Measurements from ENCODE around the gene TRHDE.

TRHDE gene

GRCh38 chr12:72297666-72298065 lies 25.5 kb downstream of the TRHDE start:
- no peak overlapping the region for H3K4me2 ChIP-seq
- H3K9me3 ChIP-seq (replicated peaks in 1 of 11): no peaks in the 10 kb centered on the region
- no peak overlapping the region for H3K9ac ChIP-seq
- TF ChIP-seq Cebpa-rat (IDR thresholded peaks at IDR 0.05): no peak
- no peak overlapping the region for H3K4me3 ChIP-seq
- H3K4me1 ChIP-seq: no peaks in the 10 kb centered on the region
- H3K27me3 ChIP-seq: no peaks in the 10 kb centered on the region
- H4K20me1 ChIP-seq: no peaks in the 10 kb centered on the region
- no peaks in the 10 kb centered on the region for H3K36me3 ChIP-seq
- H3K27ac ChIP-seq: no peak overlapping the region

- H3K4me1 ChIP-seq: no peaks in the 10 kb centered on the region
- H3K27ac ChIP-seq: no peak overlapping the region
- H3K36me3 ChIP-seq: no peaks in the 10 kb centered on the region
- no peaks in the 10 kb centered on the region for H4K20me1 ChIP-seq
- no peak overlapping the region for H3K4me2 ChIP-seq
- H3K9ac ChIP-seq: no peak overlapping the region
- H3K27me3 ChIP-seq: no peaks in the 10 kb centered on the region
- no peak overlapping the region for H3K4me3 ChIP-seq
- TF ChIP-seq Cebpa-rat (IDR thresholded peaks at IDR 0.05): no peak
- no peaks in the 10 kb centered on the region for H3K9me3 ChIP-seq (replicated peaks in 1 of 11)
These were observed 28.6 kb downstream of the TRHDE start for GRCh38 chr12:72300728-72301127.

GRCh38 chr12:72304751-72305150 lies 32.6 kb downstream of the TRHDE start:
- Histone ChIP-seq H4K20me1 (no peaks in the 10 kb centered on the region), H3K4me2 (no peak overlapping the region), H3K4me3 (no peak overlapping the region), H3K9ac (no peak overlapping the region), H3K27me3 (no peaks in the 10 kb centered on the region), H3K9me3 (replicated peaks in 1 of 11) (no peaks in the 10 kb centered on the region), H3K27ac (no peak overlapping the region), H3K36me3 (no peaks in the 10 kb centered on the region), H3K4me1 (no peaks in the 10 kb centered on the region)
- no peak for TF ChIP-seq Cebpa-rat (IDR thresholded peaks at IDR 0.05)

- no peaks in the 10 kb centered on the region for H3K4me1 ChIP-seq
- H3K4me3 ChIP-seq: no peak overlapping the region
- TF ChIP-seq Cebpa-rat (IDR thresholded peaks at IDR 0.05): no peak
- H3K9ac ChIP-seq: no peak overlapping the region
- H4K20me1 ChIP-seq: no peaks in the 10 kb centered on the region
- H3K4me2 ChIP-seq: no peak overlapping the region
- H3K36me3 ChIP-seq: no peaks in the 10 kb centered on the region
- no peaks in the 10 kb centered on the region for H3K9me3 ChIP-seq (replicated peaks in 1 of 11)
- no peak overlapping the region for H3K27ac ChIP-seq
- no peaks in the 10 kb centered on the region for H3K27me3 ChIP-seq
These were observed 35.1 kb downstream of the TRHDE start for GRCh38 chr12:72307229-72307628.

- no peak overlapping the region for H3K27ac ChIP-seq
- TF ChIP-seq Cebpa-rat (IDR thresholded peaks at IDR 0.05): no peak
- H3K36me3 ChIP-seq: no peaks in the 10 kb centered on the region
- no peak overlapping the region for H3K9ac ChIP-seq
- H3K4me1 ChIP-seq: no peaks in the 10 kb centered on the region
- H3K27me3 ChIP-seq: no peaks in the 10 kb centered on the region
- no peaks in the 10 kb centered on the region for H3K9me3 ChIP-seq (replicated peaks in 1 of 11)
- H3K4me2 ChIP-seq: no peak overlapping the region
- H4K20me1 ChIP-seq: no peaks in the 10 kb centered on the region
- no peak overlapping the region for H3K4me3 ChIP-seq
These were observed 39.8 kb downstream of the TRHDE start for GRCh38 chr12:72311946-72312345.

GRCh38 chr12:72313806-72314205 lies 41.6 kb downstream of the TRHDE start:
- Histone ChIP-seq H3K4me3 (no peak overlapping the region), H3K36me3 (no peaks in the 10 kb centered on the region), H3K4me1 (no peaks in the 10 kb centered on the region), H3K9ac (no peak overlapping the region), H3K9me3 (replicated peaks in 1 of 11) (no peaks in the 10 kb centered on the region), H3K4me2 (no peak overlapping the region), H4K20me1 (no peaks in the 10 kb centered on the region), H3K27ac (no peak overlapping the region), H3K27me3 (no peaks in the 10 kb centered on the region)
- TF ChIP-seq Cebpa-rat (IDR thresholded peaks at IDR 0.05): no peak

GRCh38 chr12:72315858-72316257 lies 43.7 kb downstream of the TRHDE start:
- Histone ChIP-seq H3K36me3 (no peaks in the 10 kb centered on the region), H3K4me3 (no peak overlapping the region), H3K9ac (no peak overlapping the region), H3K4me1 (no peaks in the 10 kb centered on the region), H3K27ac (no peak overlapping the region), H3K9me3 (replicated peaks in 1 of 11) (no peaks in the 10 kb centered on the region), H4K20me1 (no peaks in the 10 kb centered on the region), H3K4me2 (no peak overlapping the region), H3K27me3 (no peaks in the 10 kb centered on the region)
- TF ChIP-seq Cebpa-rat (IDR thresholded peaks at IDR 0.05): no peak

GRCh38 chr12:72318341-72318740 lies 46.2 kb downstream of the TRHDE start:
- no peaks in the 10 kb centered on the region for H3K9me3 ChIP-seq (replicated peaks in 1 of 11)

GRCh38 chr12:72323881-72324280 lies 51.7 kb downstream of the TRHDE start:
- H3K4me2 ChIP-seq: no peak overlapping the region
- no peaks in the 10 kb centered on the region for H3K27me3 ChIP-seq
- no peak overlapping the region for H3K27ac ChIP-seq
- no peaks in the 10 kb centered on the region for H3K36me3 ChIP-seq
- H3K4me1 ChIP-seq: no peaks in the 10 kb centered on the region
- TF ChIP-seq Cebpa-rat (IDR thresholded peaks at IDR 0.05): no peak
- no peaks in the 10 kb centered on the region for H3K9me3 ChIP-seq (replicated peaks in 1 of 11)
- H4K20me1 ChIP-seq: no peaks in the 10 kb centered on the region
- no peak overlapping the region for H3K4me3 ChIP-seq
- no peak overlapping the region for H3K9ac ChIP-seq

More at GRCh38 chr12:72318341-72318740, 46.2 kb downstream of the TRHDE start:
- no peak overlapping the region for H3K9ac ChIP-seq
- no peaks in the 10 kb centered on the region for H3K36me3 ChIP-seq
- no peak overlapping the region for H3K4me3 ChIP-seq
- TF ChIP-seq Cebpa-rat (IDR thresholded peaks at IDR 0.05): no peak
- H4K20me1 ChIP-seq: no peaks in the 10 kb centered on the region
- no peaks in the 10 kb centered on the region for H3K4me1 ChIP-seq
- H3K27ac ChIP-seq: no peak overlapping the region
- no peak overlapping the region for H3K4me2 ChIP-seq
- no peaks in the 10 kb centered on the region for H3K27me3 ChIP-seq

- H4K20me1 ChIP-seq: no peaks in the 10 kb centered on the region
- no peaks in the 10 kb centered on the region for H3K27me3 ChIP-seq
- H3K27ac ChIP-seq: no peak overlapping the region
- TF ChIP-seq Cebpa-rat (IDR thresholded peaks at IDR 0.05): no peak
- H3K4me2 ChIP-seq: no peak overlapping the region
- no peak overlapping the region for H3K4me3 ChIP-seq
- no peaks in the 10 kb centered on the region for H3K36me3 ChIP-seq
- no peaks in the 10 kb centered on the region for H3K9me3 ChIP-seq (replicated peaks in 1 of 11)
- no peaks in the 10 kb centered on the region for H3K4me1 ChIP-seq
- H3K9ac ChIP-seq: no peak overlapping the region
These were observed 58.1 kb downstream of the TRHDE start for GRCh38 chr12:72330301-72330700.

- Histone ChIP-seq H3K27ac (no peak overlapping the region), H3K4me3 (no peak overlapping the region), H3K36me3 (no peaks in the 10 kb centered on the region), H3K9ac (no peak overlapping the region), H3K9me3 (replicated peaks in 1 of 11) (no peaks in the 10 kb centered on the region), H3K4me1 (no peaks in the 10 kb centered on the region), H3K27me3 (no peaks in the 10 kb centered on the region), H4K20me1 (no peaks in the 10 kb centered on the region), H3K4me2 (no peak overlapping the region)
- no peak for TF ChIP-seq Cebpa-rat (IDR thresholded peaks at IDR 0.05)
These were observed 58.6 kb downstream of the TRHDE start for GRCh38 chr12:72330784-72331183.
